ENCODE results near the gene GINS3.

DNA sequence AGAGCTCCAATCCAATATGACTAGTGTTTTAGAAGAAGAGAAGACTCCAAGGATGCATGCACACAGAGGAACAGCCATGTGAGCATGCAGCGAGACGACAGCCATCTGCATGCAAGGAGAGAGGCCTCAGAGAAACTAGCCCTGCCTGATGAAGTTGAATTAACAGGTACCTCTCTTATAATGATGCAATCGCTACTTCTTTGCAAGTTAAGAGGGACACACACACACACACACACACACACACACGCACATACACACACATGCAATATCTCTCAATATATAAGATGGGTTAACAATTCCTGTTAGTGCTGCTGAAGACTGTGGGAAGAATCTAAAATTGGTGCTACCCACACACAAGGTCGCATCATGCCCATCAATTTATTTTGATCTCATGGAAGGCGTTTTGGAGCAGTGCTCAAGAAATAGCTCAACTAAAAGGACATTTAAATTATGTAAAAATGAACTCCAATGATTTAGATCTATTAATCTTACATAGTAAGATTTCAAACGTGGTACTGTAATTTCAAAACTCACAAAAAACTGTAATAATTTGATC lies 7.0 kb upstream of the GINS3 start:
- TF ChIP-seq, protein P1, sequence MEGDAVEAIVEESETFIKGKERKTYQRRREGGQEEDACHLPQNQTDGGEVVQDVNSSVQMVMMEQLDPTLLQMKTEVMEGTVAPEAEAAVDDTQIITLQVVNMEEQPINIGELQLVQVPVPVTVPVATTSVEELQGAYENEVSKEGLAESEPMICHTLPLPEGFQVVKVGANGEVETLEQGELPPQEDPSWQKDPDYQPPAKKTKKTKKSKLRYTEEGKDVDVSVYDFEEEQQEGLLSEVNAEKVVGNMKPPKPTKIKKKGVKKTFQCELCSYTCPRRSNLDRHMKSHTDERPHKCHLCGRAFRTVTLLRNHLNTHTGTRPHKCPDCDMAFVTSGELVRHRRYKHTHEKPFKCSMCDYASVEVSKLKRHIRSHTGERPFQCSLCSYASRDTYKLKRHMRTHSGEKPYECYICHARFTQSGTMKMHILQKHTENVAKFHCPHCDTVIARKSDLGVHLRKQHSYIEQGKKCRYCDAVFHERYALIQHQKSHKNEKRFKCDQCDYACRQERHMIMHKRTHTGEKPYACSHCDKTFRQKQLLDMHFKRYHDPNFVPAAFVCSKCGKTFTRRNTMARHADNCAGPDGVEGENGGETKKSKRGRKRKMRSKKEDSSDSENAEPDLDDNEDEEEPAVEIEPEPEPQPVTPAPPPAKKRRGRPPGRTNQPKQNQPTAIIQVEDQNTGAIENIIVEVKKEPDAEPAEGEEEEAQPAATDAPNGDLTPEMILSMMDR (optimal IDR thresholded peaks at IDR 0.05 in 1 of 3, IDR thresholded peaks at IDR 0.05 in 1 of 3, conservative IDR thresholded peaks at IDR 0.05 in 1 of 3; ENCODE audit: extremely low read depth in 1 of 3, insufficient read depth in 2 of 3, low read length in 3 of 3): no peak
- TF ChIP-seq EZH2 (IDR thresholded peaks at IDR 0.05; ENCODE audit: low read length): no peak

Data from keratinocyte (primary cell).